ENCODE data around the gene CGA.

GRCh38 chr6:87126501-87126900 is 31.6 kb upstream of the CGA start:
- TF ChIP-seq CTCF (IDR thresholded peaks at IDR 0.05) (no peak), POLR2A (IDR thresholded peaks at IDR 0.05) (no peak)

Data from testis (tissue), 2 donors.